DMS79 treated with DMSO at 0.1 percent for 48 hours (cell line): ENCODE data around the gene LRP1B.

Experiments
- DNase-seq: peaks from one replicate; lab custom pipeline; 2025; lab: John Stamatoyannopoulos, UW

LRP1B gene

GRCh38 chr2:141766225-141766624 lies 364.6 kb downstream of the LRP1B start:
- no peak for DNase-seq

- no peak for DNase-seq
These were observed 382.2 kb downstream of the LRP1B start for GRCh38 chr2:141748616-141749015.

GRCh38 chr2:141741652-141742051 lies 389.2 kb downstream of the LRP1B start:
- no peak for DNase-seq

- DNase-seq, result no peak
These were observed 393.1 kb downstream of the LRP1B start for GRCh38 chr2:141737492-141738255.

GRCh38 chr2:141736466-141736865 lies 394.4 kb downstream of the LRP1B start:
- DNase-seq, result no peak

GRCh38 chr2:141728886-141729285 lies 401.9 kb downstream of the LRP1B start:
- DNase-seq, result no peak

GRCh38 chr2:141728142-141728541 lies 402.7 kb downstream of the LRP1B start:
- DNase-seq, result no peak

GRCh38 chr2:141724426-141724825 lies 406.4 kb downstream of the LRP1B start:
- no peak for DNase-seq

GRCh38 chr2:141723814-141724213 lies 407.0 kb downstream of the LRP1B start:
- DNase-seq, result no peak

GRCh38 chr2:141720476-141720875 lies 410.3 kb downstream of the LRP1B start:
- DNase-seq, result no peak

- no peak for DNase-seq
These were observed 416.3 kb downstream of the LRP1B start for GRCh38 chr2:141714496-141714895.

- no peak for DNase-seq
These were observed 419.2 kb downstream of the LRP1B start for GRCh38 chr2:141711627-141712026.

- DNase-seq, result no peak
These were observed 420.1 kb downstream of the LRP1B start for GRCh38 chr2:141710589-141711239.

- no peak for DNase-seq
These were observed 421.1 kb downstream of the LRP1B start for GRCh38 chr2:141709756-141710155.

GRCh38 chr2:141707486-141707885 lies 423.3 kb downstream of the LRP1B start:
- DNase-seq, result no peak

- no peak for DNase-seq
These were observed 426.3 kb downstream of the LRP1B start for GRCh38 chr2:141704541-141704940.

GRCh38 chr2:141703501-141703900 lies 427.3 kb downstream of the LRP1B start:
- no peak for DNase-seq

- DNase-seq, result no peak
These were observed 429.2 kb downstream of the LRP1B start for GRCh38 chr2:141701618-141702017.

- no peak for DNase-seq
These were observed 431.2 kb downstream of the LRP1B start for GRCh38 chr2:141699573-141699972.

- DNase-seq, result no peak
These were observed 432.3 kb downstream of the LRP1B start for GRCh38 chr2:141698500-141698899.

GRCh38 chr2:141697035-141697434 lies 433.8 kb downstream of the LRP1B start:
- DNase-seq, result no peak

- DNase-seq, result no peak
These were observed 436.6 kb downstream of the LRP1B start for GRCh38 chr2:141694180-141694579.

GRCh38 chr2:141692829-141693228 lies 438.0 kb downstream of the LRP1B start:
- peak; percentile 7 for DNase-seq

GRCh38 chr2:141676139-141676538 lies 454.7 kb downstream of the LRP1B start:
- no peak for DNase-seq
